CD4-positive, alpha-beta T cell treated with Interleukin-17A for 4 hours (primary cell): ENCODE data around the gene CASP1.

Experiments
- DNase-seq: peaks from one replicate; pipeline ENCODE4 v3.0.0-alpha.2; 2020; ENCODE audit warnings: mixed read lengths

The CASP1 gene

GRCh38 chr11:104979839-104980238, 55.1 kb downstream of the CASP1 start:
- DNase-seq: no peak
